Smooth muscle cell of the umbilical artery (primary cell): ENCODE measurements around the gene RASGRF1. TPM values are rescaled to one million over a fixed set of nuclear protein-coding genes. Genes with fewer than 3 reads are reported as not detected.

Source experiments
- total RNA-seq: library from RNA; depleted of rRNA; stranded (reverse); fragments of >200 nt; gene quantifications from 2 replicates; pipeline ENCODE4 v1.2.3, GENCODE V29; 2014

The RASGRF1 gene, protein sequence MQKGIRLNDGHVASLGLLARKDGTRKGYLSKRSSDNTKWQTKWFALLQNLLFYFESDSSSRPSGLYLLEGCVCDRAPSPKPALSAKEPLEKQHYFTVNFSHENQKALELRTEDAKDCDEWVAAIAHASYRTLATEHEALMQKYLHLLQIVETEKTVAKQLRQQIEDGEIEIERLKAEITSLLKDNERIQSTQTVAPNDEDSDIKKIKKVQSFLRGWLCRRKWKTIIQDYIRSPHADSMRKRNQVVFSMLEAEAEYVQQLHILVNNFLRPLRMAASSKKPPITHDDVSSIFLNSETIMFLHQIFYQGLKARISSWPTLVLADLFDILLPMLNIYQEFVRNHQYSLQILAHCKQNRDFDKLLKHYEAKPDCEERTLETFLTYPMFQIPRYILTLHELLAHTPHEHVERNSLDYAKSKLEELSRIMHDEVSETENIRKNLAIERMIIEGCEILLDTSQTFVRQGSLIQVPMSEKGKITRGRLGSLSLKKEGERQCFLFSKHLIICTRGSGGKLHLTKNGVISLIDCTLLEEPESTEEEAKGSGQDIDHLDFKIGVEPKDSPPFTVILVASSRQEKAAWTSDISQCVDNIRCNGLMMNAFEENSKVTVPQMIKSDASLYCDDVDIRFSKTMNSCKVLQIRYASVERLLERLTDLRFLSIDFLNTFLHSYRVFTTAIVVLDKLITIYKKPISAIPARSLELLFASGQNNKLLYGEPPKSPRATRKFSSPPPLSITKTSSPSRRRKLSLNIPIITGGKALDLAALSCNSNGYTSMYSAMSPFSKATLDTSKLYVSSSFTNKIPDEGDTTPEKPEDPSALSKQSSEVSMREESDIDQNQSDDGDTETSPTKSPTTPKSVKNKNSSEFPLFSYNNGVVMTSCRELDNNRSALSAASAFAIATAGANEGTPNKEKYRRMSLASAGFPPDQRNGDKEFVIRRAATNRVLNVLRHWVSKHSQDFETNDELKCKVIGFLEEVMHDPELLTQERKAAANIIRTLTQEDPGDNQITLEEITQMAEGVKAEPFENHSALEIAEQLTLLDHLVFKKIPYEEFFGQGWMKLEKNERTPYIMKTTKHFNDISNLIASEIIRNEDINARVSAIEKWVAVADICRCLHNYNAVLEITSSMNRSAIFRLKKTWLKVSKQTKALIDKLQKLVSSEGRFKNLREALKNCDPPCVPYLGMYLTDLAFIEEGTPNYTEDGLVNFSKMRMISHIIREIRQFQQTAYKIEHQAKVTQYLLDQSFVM (N-terminal part only)
- not detected in 2 replicates for total RNA-seq

GRCh38 chr15:79090487-79091203, at the start of gene RASGRF1:
TSS of gene RASGRF1 (minus strand) at chr15:79090780. CDS start at chr15:79090498, 282 bp downstream.

GRCh38 chr15:78944669-78945407, 145.7 kb downstream of the RASGRF1 start, which contains the start of gene CTSH:
TSS of gene CTSH (minus strand) at chr15:78945046. CDS start at chr15:78944981, 65 bp downstream.

Other genes starting within 250 kb of the RASGRF1 start
- 322 and 497 TPM in 2 replicates for gene MORF4L1, start 217.9 kb downstream of the RASGRF1 start, total RNA-seq
- 3.9 and 5.0 TPM in 2 replicates for gene CTSH, start 145.7 kb downstream of the RASGRF1 start, total RNA-seq
- gene ANKRD34C, start 191.9 kb upstream of the RASGRF1 start, total RNA-seq, result 0.05 TPM in 1 of 2 replicates, not detected in the other
- 134 and 282 TPM in 2 replicates for gene TMED3, start 220.3 kb upstream of the RASGRF1 start, total RNA-seq